Mammary epithelial cell (primary cell): ENCODE data around the gene ABHD8.

Experiments used
- EZH2 ChIP-seq: IDR thresholded peaks from 2 replicates; pipeline ENCODE4 v1.6.1; 2012; ENCODE audit warnings: low read length, inconsistent platforms, borderline replicate concordance
- TF ChIP-seq, protein P1 (sequence below), 2 donors: IDR thresholded peaks in 1 of 2; conservative IDR thresholded peaks in 1 of 2; 2 replicates each; pipeline ENCODE4 v1.5.1; 2011 to 2012; ENCODE audit warnings: inconsistent platforms in 2 of 2, low read length in 2 of 2, mild to moderate bottlenecking in 2 of 2, control low read depth in 1 of 2, low read depth in 1 of 2; ENCODE audit not compliant: insufficient read depth in 1 of 2; ENCODE audit errors: extremely low read depth in 1 of 2

DNA sequence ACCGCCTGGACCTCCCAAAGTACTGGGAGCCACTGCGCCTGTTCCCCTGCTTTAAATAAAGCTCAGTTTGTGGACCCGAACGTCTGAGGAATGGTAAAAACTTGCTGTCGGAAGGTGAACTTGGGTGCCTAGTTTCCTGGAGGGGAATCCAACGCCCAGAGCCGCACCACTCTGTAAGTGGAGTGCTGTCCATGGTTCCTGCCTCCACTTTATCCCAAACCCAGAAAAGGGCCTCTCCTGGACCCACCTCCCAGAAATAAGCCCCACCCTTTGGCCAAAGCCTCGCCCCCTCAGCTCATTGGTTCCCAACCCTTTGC is 29.1 kb upstream of the ABHD8 start:
- TF ChIP-seq, protein P1, sequence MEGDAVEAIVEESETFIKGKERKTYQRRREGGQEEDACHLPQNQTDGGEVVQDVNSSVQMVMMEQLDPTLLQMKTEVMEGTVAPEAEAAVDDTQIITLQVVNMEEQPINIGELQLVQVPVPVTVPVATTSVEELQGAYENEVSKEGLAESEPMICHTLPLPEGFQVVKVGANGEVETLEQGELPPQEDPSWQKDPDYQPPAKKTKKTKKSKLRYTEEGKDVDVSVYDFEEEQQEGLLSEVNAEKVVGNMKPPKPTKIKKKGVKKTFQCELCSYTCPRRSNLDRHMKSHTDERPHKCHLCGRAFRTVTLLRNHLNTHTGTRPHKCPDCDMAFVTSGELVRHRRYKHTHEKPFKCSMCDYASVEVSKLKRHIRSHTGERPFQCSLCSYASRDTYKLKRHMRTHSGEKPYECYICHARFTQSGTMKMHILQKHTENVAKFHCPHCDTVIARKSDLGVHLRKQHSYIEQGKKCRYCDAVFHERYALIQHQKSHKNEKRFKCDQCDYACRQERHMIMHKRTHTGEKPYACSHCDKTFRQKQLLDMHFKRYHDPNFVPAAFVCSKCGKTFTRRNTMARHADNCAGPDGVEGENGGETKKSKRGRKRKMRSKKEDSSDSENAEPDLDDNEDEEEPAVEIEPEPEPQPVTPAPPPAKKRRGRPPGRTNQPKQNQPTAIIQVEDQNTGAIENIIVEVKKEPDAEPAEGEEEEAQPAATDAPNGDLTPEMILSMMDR (conservative IDR thresholded peaks at IDR 0.05 in 1 of 2, IDR thresholded peaks at IDR 0.05 in 1 of 2; ENCODE audit: extremely low read depth in 1 of 2, insufficient read depth in 1 of 2, low read depth in 1 of 2, low read length in 2 of 2): no peak
- no peak for TF ChIP-seq EZH2
